Glutamatergic neuron (in vitro differentiated cells): ENCODE data around the gene CNTF. TPM values are rescaled to one million over a fixed set of nuclear protein-coding genes. Genes with fewer than 3 reads are reported as not detected.

Experiments used
- DNase-seq: peaks from one replicate; pipeline ENCODE4 v3.0.0; 2022
- H3K27ac Mint-ChIP-seq: one replicate; pipeline ENCODE4 v1.8.0; 2020; ENCODE audit warnings: mild to moderate bottlenecking, mixed read lengths, inconsistent platforms; ENCODE audit not compliant: unreplicated experiment
- H3K27me3 Mint-ChIP-seq: one replicate; pipeline ENCODE4 v1.8.0; 2020; ENCODE audit warnings: mild to moderate bottlenecking, moderate library complexity, mixed read lengths, inconsistent platforms; ENCODE audit not compliant: unreplicated experiment
- H3K36me3 Mint-ChIP-seq: one replicate; pipeline ENCODE4 v1.8.0; 2020; ENCODE audit warnings: mild to moderate bottlenecking, mixed read lengths, inconsistent platforms; ENCODE audit not compliant: unreplicated experiment
- H3K4me1 Mint-ChIP-seq: one replicate; pipeline ENCODE4 v1.8.0; 2020; ENCODE audit warnings: mild to moderate bottlenecking, low read depth, mixed read lengths, inconsistent platforms; ENCODE audit not compliant: unreplicated experiment
- H3K4me3 Mint-ChIP-seq: one replicate; pipeline ENCODE4 v1.8.0; 2020; ENCODE audit warnings: mild to moderate bottlenecking, mixed read lengths, inconsistent platforms; ENCODE audit not compliant: unreplicated experiment
- H3K9me3 Mint-ChIP-seq: one replicate; pipeline ENCODE4 v1.8.0; 2020; ENCODE audit warnings: mild to moderate bottlenecking, moderate library complexity, mixed read lengths, inconsistent platforms; ENCODE audit not compliant: unreplicated experiment
- CTCF ChIP-seq: fragments of 200-600 bp; sonication (generic); IDR thresholded peaks from one replicate; pipeline ENCODE4 v1.5.0; 2021; ENCODE audit not compliant: partially characterized antibody, unreplicated experiment
- total RNA-seq: library from RNA; stranded (reverse); fragmentation: NEBNext Ultra II Directional; extraction: Animal tissue kit (Norgen Biotek cat#: 25700); gene quantifications from one replicate; pipeline ENCODE4 v1.2.1, GENCODE V29; 2021; ENCODE audit not compliant: unreplicated experiment

Gene CNTF
- total RNA-seq, 1 donor from 2014 or later: 4.6 TPM

DNA sequence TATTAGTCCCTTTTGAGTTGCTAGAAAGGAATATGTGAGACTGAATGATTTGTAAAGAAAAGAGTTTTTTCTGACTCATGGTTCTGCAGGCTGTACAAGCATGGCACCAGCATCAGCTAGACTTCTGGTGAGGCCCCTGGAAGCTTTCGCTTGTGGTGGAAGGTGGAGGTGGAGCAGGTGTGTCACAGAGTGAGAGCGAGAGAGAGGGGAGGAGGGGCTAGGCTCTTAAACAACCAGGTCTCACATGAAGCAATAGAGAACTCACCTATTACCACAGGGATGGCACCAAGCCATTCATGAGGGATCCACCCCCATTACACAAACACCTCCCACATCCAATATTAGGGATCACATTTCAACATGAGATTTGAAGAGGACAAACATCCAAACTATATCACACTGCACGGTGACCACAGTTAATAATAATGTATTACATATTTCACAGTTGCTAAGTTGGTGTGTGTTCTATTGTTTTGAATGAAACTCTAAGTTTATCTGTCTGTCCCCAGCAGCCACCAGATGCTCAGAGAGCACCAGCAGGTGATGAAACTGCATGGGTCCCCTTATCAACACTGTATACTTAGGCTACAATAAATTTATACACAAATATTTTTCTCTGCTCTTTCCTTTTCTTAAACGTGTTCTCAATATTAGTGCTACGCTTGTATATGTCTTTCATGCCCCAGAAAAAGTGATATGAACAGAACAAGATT, 29.5 kb upstream of the CNTF start:
- no peak overlapping the region for H3K27ac Mint-ChIP-seq
- peaks cover 3% of the 10 kb centered on the region for H3K4me1 Mint-ChIP-seq
- TF ChIP-seq CTCF: no peak
- H3K27me3 Mint-ChIP-seq: peaks cover 2% of the 10 kb centered on the region
- no peak overlapping the region for H3K4me3 Mint-ChIP-seq
- H3K9me3 Mint-ChIP-seq: no peaks in the 10 kb centered on the region
- H3K36me3 Mint-ChIP-seq: no peaks in the 10 kb centered on the region
- no peak for DNase-seq

DNA sequence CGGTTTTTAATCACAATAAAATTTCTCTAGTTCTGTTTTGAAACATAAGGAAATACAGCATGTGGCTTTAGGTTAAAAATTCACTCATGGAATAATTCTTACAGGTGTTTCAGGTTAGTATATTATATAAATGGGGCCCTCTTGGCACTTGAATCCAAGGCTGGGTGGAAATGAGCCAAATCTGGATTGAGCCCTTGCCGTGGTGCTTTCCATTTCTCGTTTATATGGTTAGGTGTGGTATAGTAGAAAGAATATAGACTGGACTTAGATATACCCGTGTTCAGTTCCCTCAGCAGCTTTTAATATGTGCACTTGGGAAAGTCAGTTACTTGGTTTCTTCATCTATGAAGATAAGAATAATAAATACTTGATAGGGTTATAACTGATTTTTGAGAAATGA, 27.6 kb upstream of the CNTF start:
- H3K27ac Mint-ChIP-seq: no peak overlapping the region

DNA sequence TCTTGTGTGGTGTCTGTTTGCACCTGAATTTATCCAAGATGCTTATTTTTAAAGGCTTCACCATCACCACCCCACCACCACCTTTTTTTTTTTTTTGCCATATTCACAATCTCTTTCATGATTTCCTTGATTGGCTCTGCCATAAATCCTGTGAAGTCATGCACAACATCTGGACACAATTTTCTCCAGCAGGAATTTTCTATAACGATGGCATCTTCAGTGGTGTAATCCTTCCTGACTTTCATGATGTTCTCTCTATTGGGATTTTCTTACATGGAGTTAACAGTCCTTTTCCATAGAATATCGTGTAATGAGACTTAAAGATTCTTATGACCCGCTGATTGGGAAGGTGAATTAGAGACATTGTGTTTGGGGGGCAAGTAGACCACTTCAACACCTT, 25.8 kb upstream of the CNTF start:
- peaks cover 2% of the 10 kb centered on the region for H3K27me3 Mint-ChIP-seq
- no peaks in the 10 kb centered on the region for H3K9me3 Mint-ChIP-seq
- H3K27ac Mint-ChIP-seq: no peak overlapping the region
- H3K36me3 Mint-ChIP-seq: no peaks in the 10 kb centered on the region
- no peak overlapping the region for H3K4me3 Mint-ChIP-seq
- peaks cover 5% of the 10 kb centered on the region for H3K4me1 Mint-ChIP-seq
- TF ChIP-seq CTCF: no peak
- no peak for DNase-seq

More for the DNA sequence above, 27.6 kb upstream of the CNTF start:
- no peak for DNase-seq
- no peak for TF ChIP-seq CTCF
- Mint-ChIP-seq H3K27me3 (peaks cover 2% of the 10 kb centered on the region), H3K36me3 (no peaks in the 10 kb centered on the region), H3K4me1 (peaks cover 3% of the 10 kb centered on the region), H3K9me3 (no peaks in the 10 kb centered on the region), H3K4me3 (no peak overlapping the region)

DNA sequence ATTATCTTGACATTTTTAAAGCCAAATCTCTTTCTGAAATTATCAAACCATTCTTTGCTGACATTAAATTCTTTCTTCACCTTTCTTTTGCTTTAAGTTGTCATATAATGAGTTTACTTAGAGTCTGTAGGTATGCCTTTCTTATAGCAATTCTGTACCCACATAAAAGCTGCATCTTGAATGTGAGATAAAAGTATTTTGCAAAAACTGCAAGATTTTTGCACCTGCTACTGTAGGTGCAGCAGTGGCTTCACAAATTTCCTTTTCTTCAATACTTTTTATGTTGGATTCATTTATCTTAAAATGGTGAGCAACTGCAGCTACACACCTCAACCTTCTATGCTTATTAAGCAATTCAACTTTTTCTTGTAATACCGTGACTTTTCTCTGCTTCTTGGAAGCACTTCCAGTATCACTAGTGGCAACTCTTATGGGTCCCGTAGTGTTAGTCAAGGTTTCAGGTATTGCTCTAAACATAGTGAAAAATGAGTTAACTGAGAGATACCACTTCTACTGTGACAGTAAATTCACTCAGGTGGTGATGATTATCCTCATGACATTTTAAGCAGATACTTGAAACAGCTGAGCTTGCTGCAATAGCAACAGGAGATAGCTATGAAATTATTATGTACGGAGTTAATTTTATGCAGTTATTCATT, 24.9 kb upstream of the CNTF start:
- peaks cover 5% of the 10 kb centered on the region for H3K4me1 Mint-ChIP-seq
- no peaks in the 10 kb centered on the region for H3K36me3 Mint-ChIP-seq
- TF ChIP-seq CTCF: no peak
- H3K27ac Mint-ChIP-seq: no peak overlapping the region
- no peaks in the 10 kb centered on the region for H3K27me3 Mint-ChIP-seq
- H3K9me3 Mint-ChIP-seq: no peaks in the 10 kb centered on the region
- H3K4me3 Mint-ChIP-seq: no peak overlapping the region
- DNase-seq: no peak

DNA sequence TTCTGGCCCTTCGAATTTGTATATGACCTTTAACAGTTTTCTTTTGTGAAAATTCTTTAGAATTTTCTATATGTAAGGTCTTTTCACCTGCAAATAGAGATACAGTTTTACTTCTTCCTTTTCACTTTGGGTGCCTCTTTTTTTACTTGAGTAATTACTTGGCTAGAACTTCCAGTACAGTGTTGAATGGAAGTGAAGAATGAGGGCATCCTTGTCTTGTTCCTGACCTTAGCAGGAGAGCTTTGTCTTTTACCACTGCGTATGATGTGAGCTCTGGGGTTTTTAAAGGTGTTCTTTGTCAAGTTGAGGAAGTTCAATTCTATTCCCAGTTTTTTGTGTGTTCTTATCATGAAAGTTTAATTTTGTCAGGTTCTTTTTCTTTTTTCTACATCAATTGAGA, 22.0 kb upstream of the CNTF start:
- no peak for TF ChIP-seq CTCF
- Mint-ChIP-seq H3K4me1 (peaks cover 2% of the 10 kb centered on the region), H3K27ac (no peak overlapping the region), H3K4me3 (no peak overlapping the region), H3K27me3 (no peaks in the 10 kb centered on the region), H3K9me3 (no peaks in the 10 kb centered on the region), H3K36me3 (no peaks in the 10 kb centered on the region)
- DNase-seq: no peak
